H7 (cell line): ENCODE results near the gene HKDC1. TPM values are rescaled to one million over a fixed set of nuclear protein-coding genes. Genes with fewer than 3 reads are reported as not detected.
"Not testable (repeated sequence)": the region's sequence is repeated elsewhere in the genome, so short reads cannot be mapped to it uniquely, and the experiment has no call there.

Source experiments
- DNase-seq: peaks from one replicate; pipeline ENCODE4 v3.0.0; 2012
- H3K27me3 ChIP-seq: 2 replicates; pipeline ENCODE4 v1.6.0; 2011; ENCODE audit warnings: mild to moderate bottlenecking, low read length; ENCODE audit not compliant: control insufficient read depth, insufficient read depth
- H3K36me3 ChIP-seq: replicated peaks from 2 replicates; pipeline ENCODE4 v1.5.1; 2011; ENCODE audit warnings: low read length; ENCODE audit not compliant: control insufficient read depth, insufficient read depth
- H3K4me3 ChIP-seq: 2 replicates; pipeline ENCODE4 v1.5.1; 2011; ENCODE audit warnings: low read depth, mild to moderate bottlenecking, control low read depth, low read length, moderate library complexity; ENCODE audit not compliant: insufficient read depth
- total RNA-seq: library from RNA; depleted of rRNA; stranded (reverse); fragments of >200 nt; shearing (Covaris generic); gene quantifications from 2 replicates; pipeline ENCODE4 v1.2.3, GENCODE V29; 2014

The HKDC1 gene
- total RNA-seq, 1 experiment from 2014 or later: 0.03 TPM

- Histone ChIP-seq H3K27me3 (no peaks in the 10 kb centered on the region), H3K4me3 (no peak overlapping the region), H3K36me3 (no peaks in the 10 kb centered on the region)
- no peak for DNase-seq
Observed at GRCh38 chr10:69242852-69243212, 22.7 kb downstream of the HKDC1 start.

GRCh38 chr10:69243817-69244216, 23.7 kb downstream of the HKDC1 start:
- Histone ChIP-seq H3K27me3 (no peaks in the 10 kb centered on the region), H3K36me3 (no peaks in the 10 kb centered on the region), H3K4me3 (no peak overlapping the region)
- no peak for DNase-seq

GRCh38 chr10:69246036-69246435, 25.9 kb downstream of the HKDC1 start:
- H3K36me3 ChIP-seq: no peaks in the 10 kb centered on the region
- DNase-seq: no peak
- H3K4me3 ChIP-seq: no peak overlapping the region
- no peaks in the 10 kb centered on the region for H3K27me3 ChIP-seq

- DNase-seq: no peak
- H3K36me3 ChIP-seq: no peaks in the 10 kb centered on the region
- no peaks in the 10 kb centered on the region for H3K27me3 ChIP-seq
- H3K4me3 ChIP-seq: no peak overlapping the region
Observed at GRCh38 chr10:69246581-69247312, 26.6 kb downstream of the HKDC1 start.

DNA sequence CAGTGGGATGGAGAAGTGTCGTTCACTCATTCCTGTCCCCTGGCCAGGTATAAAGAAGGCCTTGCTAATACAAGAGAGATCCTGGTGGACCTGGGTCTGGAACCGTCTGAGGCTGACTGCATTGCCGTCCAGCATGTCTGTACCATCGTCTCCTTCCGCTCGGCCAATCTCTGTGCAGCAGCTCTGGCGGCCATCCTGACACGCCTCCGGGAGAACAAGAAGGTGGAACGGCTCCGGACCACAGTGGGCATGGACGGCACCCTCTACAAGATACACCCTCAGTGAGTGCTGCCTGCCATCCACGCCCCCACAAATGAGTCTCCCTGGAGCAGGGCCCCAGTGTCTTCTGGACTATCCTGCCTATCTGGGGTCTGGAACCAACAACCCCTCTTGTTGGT, 27.2 kb downstream of the HKDC1 start:
- Histone ChIP-seq H3K36me3 (no peaks in the 10 kb centered on the region), H3K4me3 (no peak overlapping the region), H3K27me3 (no peaks in the 10 kb centered on the region)
- no peak for DNase-seq

- Histone ChIP-seq H3K27me3 (no peaks in the 10 kb centered on the region), H3K4me3 (no peak overlapping the region), H3K36me3 (no peaks in the 10 kb centered on the region)
- peak; percentile 66 for DNase-seq
Observed at GRCh38 chr10:69248117-69248730, 28.1 kb downstream of the HKDC1 start.

DNA sequence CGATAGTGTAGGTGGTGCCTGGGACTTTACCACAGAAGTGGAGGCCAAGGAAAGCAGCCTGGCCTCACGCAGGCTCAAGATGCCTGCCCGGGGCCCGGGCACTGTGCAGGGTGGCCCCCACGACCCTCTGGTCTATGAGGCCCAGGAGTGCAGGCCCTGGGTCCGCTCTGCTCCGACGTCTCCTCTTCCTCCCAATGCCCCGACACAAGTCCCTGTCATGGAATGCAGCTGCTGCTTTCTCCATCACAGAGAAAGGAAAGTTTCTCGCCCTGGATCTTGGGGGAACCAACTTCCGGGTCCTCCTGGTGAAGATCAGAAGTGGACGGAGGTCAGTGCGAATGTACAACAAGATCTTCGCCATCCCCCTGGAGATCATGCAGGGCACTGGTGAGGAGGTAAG, 29.9 kb downstream of the HKDC1 start:
- Histone ChIP-seq H3K4me3 (no peak overlapping the region), H3K27me3 (no peaks in the 10 kb centered on the region), H3K36me3 (no peaks in the 10 kb centered on the region)
- no peak for DNase-seq

GRCh38 chr10:69251417-69251816, 31.3 kb downstream of the HKDC1 start:
- DNase-seq, H3K4me3 ChIP-seq, H3K27me3 ChIP-seq, H3K36me3 ChIP-seq: not testable (repeated sequence)

DNA sequence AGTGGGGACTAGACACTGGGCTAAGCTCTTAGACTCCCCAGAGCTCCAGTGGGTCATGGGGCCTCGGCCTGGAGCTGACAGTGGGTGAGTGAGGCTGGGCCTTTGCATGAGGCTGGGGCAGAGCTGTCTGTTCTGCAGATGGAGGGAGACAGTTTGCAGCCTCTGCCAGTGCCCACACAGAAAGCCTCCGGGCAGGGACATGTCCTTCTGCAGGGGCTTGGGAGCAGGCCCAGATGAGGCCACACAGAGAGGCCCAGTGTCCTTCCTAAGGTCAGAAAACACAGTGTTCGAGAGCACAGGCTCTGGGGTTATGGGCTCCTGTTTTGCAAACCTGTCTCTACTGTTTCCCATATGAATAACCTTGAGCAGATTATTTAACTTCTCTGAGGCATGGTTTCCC, 33.0 kb downstream of the HKDC1 start:
- no peaks in the 10 kb centered on the region for H3K36me3 ChIP-seq
- no peaks in the 10 kb centered on the region for H3K27me3 ChIP-seq
- no peak overlapping the region for H3K4me3 ChIP-seq
- DNase-seq: no peak

DNA sequence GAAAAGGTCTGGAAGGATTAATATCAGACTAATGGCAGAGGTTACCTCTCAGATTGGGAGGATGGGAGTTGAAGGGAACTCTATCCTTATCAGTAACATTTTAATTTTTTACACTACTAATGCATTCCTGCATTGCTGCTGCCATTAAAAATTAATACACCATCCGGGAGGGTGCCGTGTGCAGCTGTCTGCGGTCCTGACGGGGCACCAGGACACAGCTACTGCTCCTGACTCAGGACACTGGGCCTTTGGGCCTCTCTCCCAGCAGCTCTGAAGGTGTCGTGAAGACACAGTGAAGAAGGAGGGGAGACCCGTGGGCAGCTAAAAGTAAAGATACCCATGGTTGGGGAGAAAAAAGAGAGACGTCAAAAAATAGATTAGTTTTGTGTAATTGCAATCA, 34.7 kb downstream of the HKDC1 start:
- DNase-seq: no peak
- Histone ChIP-seq H3K36me3 (no peaks in the 10 kb centered on the region), H3K27me3 (no peaks in the 10 kb centered on the region)

DNA sequence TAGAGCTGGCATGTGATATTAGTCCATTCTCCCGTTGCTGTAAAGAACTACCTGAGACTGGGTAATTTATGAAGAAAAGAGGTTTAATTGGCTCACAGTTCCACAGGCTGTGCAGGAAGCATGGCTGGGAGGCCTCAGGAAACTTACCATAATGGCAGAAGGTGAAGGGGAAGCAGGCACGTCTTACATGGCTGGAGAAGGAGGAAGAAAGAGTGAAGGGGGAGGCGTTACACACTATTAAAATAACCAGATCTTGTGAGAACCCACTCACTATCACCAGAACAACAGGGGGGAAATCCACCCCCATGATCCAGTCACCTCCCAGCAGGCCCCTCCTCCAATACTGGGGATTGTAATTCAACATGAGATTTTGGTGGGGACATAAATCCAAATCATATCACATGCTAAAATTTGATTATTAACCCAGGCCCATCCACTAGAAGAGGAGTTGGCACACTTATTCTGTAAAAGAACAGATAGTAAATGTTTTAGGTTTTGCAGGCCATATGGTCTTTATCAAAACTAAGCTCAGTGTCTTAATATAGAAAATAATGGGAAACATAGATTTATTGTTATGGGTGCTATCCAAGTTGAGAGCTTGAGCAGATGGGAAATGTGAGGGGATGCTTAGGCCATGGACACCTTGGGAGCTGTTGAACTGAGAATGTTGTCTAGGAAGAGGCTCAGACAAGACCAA, 39.6 kb downstream of the HKDC1 start:
- H3K4me3 ChIP-seq: no peak overlapping the region
- H3K36me3 ChIP-seq: no peaks in the 10 kb centered on the region
- no peak for DNase-seq
- H3K27me3 ChIP-seq: no peaks in the 10 kb centered on the region; the same call in 1 of the 2 replicates

More for the DNA sequence above, 34.7 kb downstream of the HKDC1 start:
- H3K4me3 ChIP-seq: no peak overlapping the region

GRCh38 chr10:69261184-69261583, 41.1 kb downstream of the HKDC1 start:
- H3K4me3 ChIP-seq: no peak overlapping the region
- no peaks in the 10 kb centered on the region for H3K36me3 ChIP-seq
- no peak for DNase-seq
- H3K27me3 ChIP-seq: no peaks in the 10 kb centered on the region; the same call in 1 of the 2 replicates

DNA sequence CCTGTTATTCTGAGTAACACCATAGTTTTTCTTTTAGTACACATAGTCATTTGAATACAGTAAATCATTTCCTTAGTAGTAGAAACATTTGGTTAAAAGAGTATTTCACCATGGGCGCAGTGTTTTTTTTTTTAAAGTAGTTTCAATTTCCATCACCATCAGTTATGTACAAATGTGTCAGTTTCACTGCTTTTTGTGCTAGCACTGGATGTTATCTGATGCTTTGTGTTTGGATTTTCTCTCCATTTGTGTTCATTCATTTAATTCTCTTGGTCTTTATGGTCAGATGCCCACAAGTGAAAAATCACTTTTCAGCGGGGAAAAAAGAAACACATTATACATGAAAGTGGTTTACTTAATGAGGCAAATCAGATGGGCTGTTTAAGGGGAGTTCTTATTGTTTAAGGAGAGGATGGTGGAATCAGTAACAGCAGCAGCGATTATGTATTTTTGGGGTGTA, 42.2 kb downstream of the HKDC1 start:
- no peaks in the 10 kb centered on the region for H3K36me3 ChIP-seq
- no peak overlapping the region for H3K4me3 ChIP-seq
- no peaks in the 10 kb centered on the region; the same call in 1 of the 2 replicates for H3K27me3 ChIP-seq
- no peak for DNase-seq

DNA sequence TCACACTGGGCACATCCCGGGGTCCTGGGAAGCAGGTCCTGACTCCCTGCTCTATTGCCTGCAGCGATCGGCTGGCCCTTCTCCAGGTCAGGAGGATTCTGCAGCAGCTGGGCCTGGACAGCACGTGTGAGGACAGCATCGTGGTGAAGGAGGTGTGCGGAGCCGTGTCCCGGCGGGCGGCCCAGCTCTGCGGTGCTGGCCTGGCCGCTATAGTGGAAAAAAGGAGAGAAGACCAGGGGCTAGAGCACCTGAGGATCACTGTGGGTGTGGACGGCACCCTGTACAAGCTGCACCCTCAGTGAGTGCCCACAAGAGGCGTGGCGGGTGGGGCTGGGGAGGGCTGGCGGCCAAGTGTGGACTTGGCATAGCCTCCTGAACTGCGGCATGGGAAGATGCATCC, 45.4 kb downstream of the HKDC1 start:
- no peak overlapping the region for H3K4me3 ChIP-seq
- no peak for DNase-seq
- H3K36me3 ChIP-seq: no peaks in the 10 kb centered on the region
- H3K27me3 ChIP-seq: no peaks in the 10 kb centered on the region
